Mammary epithelial cell (primary cell): ENCODE results near the gene TMEM59L.

Source experiments
- EZH2 ChIP-seq: IDR thresholded peaks from 2 replicates; pipeline ENCODE4 v1.6.1; 2012; ENCODE audit warnings: low read length, inconsistent platforms, borderline replicate concordance
- TF ChIP-seq, protein P1 (sequence below), 2 donors: IDR thresholded peaks in 1 of 2; conservative IDR thresholded peaks in 1 of 2; 2 replicates each; pipeline ENCODE4 v1.5.1; 2011 to 2012; ENCODE audit warnings: inconsistent platforms in 2 of 2, low read length in 2 of 2, mild to moderate bottlenecking in 2 of 2, control low read depth in 1 of 2, low read depth in 1 of 2; ENCODE audit not compliant: insufficient read depth in 1 of 2; ENCODE audit errors: extremely low read depth in 1 of 2

DNA sequence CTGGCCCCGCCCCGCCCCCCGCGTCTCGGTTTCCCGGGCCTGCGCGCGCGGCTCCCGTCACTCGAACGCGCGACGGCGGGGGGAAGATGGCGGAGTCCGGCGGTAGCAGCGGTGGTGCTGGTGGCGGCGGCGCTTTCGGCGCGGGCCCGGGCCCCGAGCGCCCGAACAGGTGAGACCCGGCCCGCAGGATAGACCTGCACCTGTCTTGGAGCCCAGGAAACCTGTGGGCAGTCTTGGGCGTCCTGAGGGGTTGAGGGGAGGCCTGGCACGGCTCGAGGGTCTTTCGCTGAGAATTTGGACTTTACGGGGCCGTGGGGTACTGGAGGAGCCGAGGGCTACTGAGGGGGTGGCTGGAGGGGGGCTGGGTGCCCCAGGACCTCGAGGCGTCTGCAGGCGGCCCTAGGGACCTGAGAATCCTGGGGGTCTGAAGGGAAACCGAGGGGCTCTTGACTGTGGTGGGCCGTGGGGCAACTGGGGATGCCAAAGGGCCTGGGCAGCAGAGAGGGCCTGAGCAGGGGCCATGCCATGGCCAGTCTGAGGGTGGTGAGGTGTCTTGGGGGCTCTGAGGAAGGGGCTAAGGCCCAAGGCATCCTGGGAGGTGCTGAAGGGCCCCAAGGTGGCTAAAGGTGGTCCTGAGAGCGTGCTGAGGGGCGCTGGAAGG, 24.4 kb downstream of the TMEM59L start, which contains the start of gene KLHL26:
- TF ChIP-seq, protein P1, sequence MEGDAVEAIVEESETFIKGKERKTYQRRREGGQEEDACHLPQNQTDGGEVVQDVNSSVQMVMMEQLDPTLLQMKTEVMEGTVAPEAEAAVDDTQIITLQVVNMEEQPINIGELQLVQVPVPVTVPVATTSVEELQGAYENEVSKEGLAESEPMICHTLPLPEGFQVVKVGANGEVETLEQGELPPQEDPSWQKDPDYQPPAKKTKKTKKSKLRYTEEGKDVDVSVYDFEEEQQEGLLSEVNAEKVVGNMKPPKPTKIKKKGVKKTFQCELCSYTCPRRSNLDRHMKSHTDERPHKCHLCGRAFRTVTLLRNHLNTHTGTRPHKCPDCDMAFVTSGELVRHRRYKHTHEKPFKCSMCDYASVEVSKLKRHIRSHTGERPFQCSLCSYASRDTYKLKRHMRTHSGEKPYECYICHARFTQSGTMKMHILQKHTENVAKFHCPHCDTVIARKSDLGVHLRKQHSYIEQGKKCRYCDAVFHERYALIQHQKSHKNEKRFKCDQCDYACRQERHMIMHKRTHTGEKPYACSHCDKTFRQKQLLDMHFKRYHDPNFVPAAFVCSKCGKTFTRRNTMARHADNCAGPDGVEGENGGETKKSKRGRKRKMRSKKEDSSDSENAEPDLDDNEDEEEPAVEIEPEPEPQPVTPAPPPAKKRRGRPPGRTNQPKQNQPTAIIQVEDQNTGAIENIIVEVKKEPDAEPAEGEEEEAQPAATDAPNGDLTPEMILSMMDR (conservative IDR thresholded peaks at IDR 0.05 in 1 of 2, IDR thresholded peaks at IDR 0.05 in 1 of 2; ENCODE audit: extremely low read depth in 1 of 2, insufficient read depth in 1 of 2, low read depth in 1 of 2, low read length in 2 of 2) = no peak
- no peak for TF ChIP-seq EZH2
